HepG2 (cell line): ENCODE results near the gene NARF. TPM values are rescaled to one million over a fixed set of nuclear protein-coding genes. Genes with fewer than 3 reads are reported as not detected.

Source experiments
- ARID2 ChIP-seq: sonication (generic); formaldehyde crosslinking; IDR thresholded peaks from 2 replicates; pipeline ENCODE4 v1.8.1; 2022; ENCODE audit warnings: mild to moderate bottlenecking, missing genetic modification reagents, borderline replicate concordance
- ASH2L ChIP-seq: fragments of 300-600, 200-600 bp; sonication (generic); IDR thresholded peaks from 2 replicates; pipeline ENCODE4 v1.7.0; 2017; ENCODE audit warnings: low read depth, mild to moderate bottlenecking, moderate library complexity, mixed read lengths, low read length; ENCODE audit not compliant: insufficient read length
- CC2D1A ChIP-seq: sonication (generic); formaldehyde crosslinking; IDR thresholded peaks from 2 replicates; pipeline ENCODE4 v1.8.1; 2023; ENCODE audit warnings: mild to moderate bottlenecking, missing genetic modification reagents
- ELF3 ChIP-seq: IDR thresholded peaks from 2 replicates; pipeline ENCODE4 v1.6.1; 2016; ENCODE audit warnings: missing genetic modification reagents, missing compliant biosample characterization
- FOXO1 ChIP-seq: sonication (generic); formaldehyde crosslinking; IDR thresholded peaks from 2 replicates; pipeline ENCODE4 v1.4.0; 2020; ENCODE audit warnings: missing genetic modification reagents
- GTF2F1 ChIP-seq: fragments of 150-350 bp; IDR thresholded peaks from 2 replicates; pipeline ENCODE4 v1.6.1; 2014; ENCODE audit warnings: low read length
- HDAC6 ChIP-seq: fragments of 200-600 bp; sonication (generic); IDR thresholded peaks from 2 replicates; pipeline ENCODE4 v1.7.0; 2017; ENCODE audit warnings: mild to moderate bottlenecking, antibody characterized with exemption, low read length, low read depth
- IRF1 ChIP-seq: sonication (generic); formaldehyde crosslinking; IDR thresholded peaks from 2 replicates; pipeline ENCODE4 v1.4.0; 2020; ENCODE audit warnings: low read depth, mild to moderate bottlenecking, missing genetic modification reagents
- NFIC ChIP-seq: IDR thresholded peaks from 2 replicates; pipeline ENCODE4 v1.6.1; 2012; ENCODE audit warnings: mild to moderate bottlenecking, low read length, inconsistent platforms
- ONECUT2 ChIP-seq: sonication (generic); formaldehyde crosslinking; IDR thresholded peaks from 2 replicates; pipeline ENCODE4 v1.4.0; 2020; ENCODE audit warnings: missing genetic modification reagents
- SNAI1 ChIP-seq: sonication (generic); formaldehyde crosslinking; IDR thresholded peaks from 2 replicates; pipeline ENCODE4 v1.5.0; 2020; ENCODE audit warnings: mild to moderate bottlenecking, missing genetic modification reagents, borderline replicate concordance
- TBP ChIP-seq: sonication (generic); formaldehyde crosslinking; IDR thresholded peaks from 2 replicates; pipeline ENCODE4 v1.5.0; 2020; ENCODE audit warnings: missing genetic modification reagents
- TOE1 ChIP-seq: sonication (generic); formaldehyde crosslinking; IDR thresholded peaks from 2 replicates; pipeline ENCODE4 v1.4.0; 2020; ENCODE audit warnings: mild to moderate bottlenecking, missing genetic modification reagents
- ZBTB34 ChIP-seq: sonication (generic); formaldehyde crosslinking; IDR thresholded peaks from 2 replicates; pipeline ENCODE4 v1.8.0; 2022; ENCODE audit warnings: mild to moderate bottlenecking, missing genetic modification reagents
- ZFY ChIP-seq: sonication (generic); formaldehyde crosslinking; IDR thresholded peaks from 2 replicates; pipeline ENCODE4 v1.4.0; 2020; ENCODE audit warnings: missing genetic modification reagents
- ZNF331 ChIP-seq: sonication (generic); formaldehyde crosslinking; IDR thresholded peaks from 2 replicates; pipeline ENCODE4 v1.4.0; 2020; ENCODE audit warnings: missing genetic modification reagents
- ZNF33A ChIP-seq: sonication (generic); formaldehyde crosslinking; IDR thresholded peaks from 2 replicates; pipeline ENCODE4 v1.5.1; 2020; ENCODE audit warnings: missing genetic modification reagents, mild to moderate bottlenecking, moderate library complexity, borderline replicate concordance
- ZNF484 ChIP-seq: sonication (generic); formaldehyde crosslinking; IDR thresholded peaks from 2 replicates; pipeline ENCODE4 v1.5.1; 2020; ENCODE audit warnings: mild to moderate bottlenecking, low read depth, missing genetic modification reagents, borderline replicate concordance
- ZNF552 ChIP-seq: sonication (generic); formaldehyde crosslinking; IDR thresholded peaks from 2 replicates; pipeline ENCODE4 v1.9.0; 2022; ENCODE audit warnings: missing genetic modification reagents, mild to moderate bottlenecking, borderline replicate concordance
- ZNF569 ChIP-seq: sonication (generic); formaldehyde crosslinking; IDR thresholded peaks from 2 replicates; pipeline ENCODE4 v1.5.0; 2020; ENCODE audit warnings: mild to moderate bottlenecking, missing genetic modification reagents, moderate library complexity, borderline replicate concordance
- ZNF644 ChIP-seq: IDR thresholded peaks from 2 replicates; pipeline ENCODE4 v1.6.1; 2016; ENCODE audit warnings: low read depth
- ZNF737 ChIP-seq: sonication (generic); formaldehyde crosslinking; IDR thresholded peaks from 2 replicates; pipeline ENCODE4 v1.5.0; 2020; ENCODE audit warnings: missing genetic modification reagents, mild to moderate bottlenecking, borderline replicate concordance
- ZNF75D ChIP-seq: sonication (generic); formaldehyde crosslinking; IDR thresholded peaks from 2 replicates; pipeline ENCODE4 v1.8.1; 2023; ENCODE audit warnings: missing genetic modification reagents, mild to moderate bottlenecking, borderline replicate concordance
- ZNF773 ChIP-seq: sonication (generic); formaldehyde crosslinking; IDR thresholded peaks from 2 replicates; pipeline ENCODE4 v1.4.0; 2020; ENCODE audit warnings: missing genetic modification reagents, borderline replicate concordance
- polyA plus RNA-seq, 8 experiments: library from polyadenylated mRNA; depleted of rRNA in 3 of 8; stranded (reverse) in 7 of 8; unstranded in 1 of 8; fragments of >200 nt; fragmentation: Illumina TruSeq in 4 of 8; extraction: Trizol in 4 of 8; gene quantifications; 2 replicates each; pipeline versions ENCODE4 v1.2.1 to v1.2.3, GENCODE V29; 2011 to 2016; ENCODE audit warnings: low read depth in 4 of 8, missing spikeins in 1 of 8, mixed read lengths in 1 of 8; ENCODE audit not compliant: insufficient read depth in 1 of 8
- total RNA-seq, 5 experiments: library from RNA; depleted of rRNA; stranded (reverse); fragments of >200 nt; fragmentation: Illumina TruSeq; extraction: Trizol; gene quantifications; 2 replicates each; pipeline ENCODE4 v1.2.3, GENCODE V29; 2016; ENCODE audit warnings: low read depth in 1 of 5
- TF ChIP-seq, protein P1 (sequence below): sonication (generic); formaldehyde crosslinking; IDR thresholded peaks from 2 replicates; pipeline ENCODE4 v1.4.0; 2020; ENCODE audit warnings: missing genetic modification reagents
- TF ChIP-seq, protein P2 (sequence below), 2 experiments: fragments of 450-650 bp in 1 of 2; sonication (generic) in 1 of 2; formaldehyde crosslinking; IDR thresholded peaks; 2 replicates each; pipeline versions ENCODE4 v1.5.0 to v1.8.0; 2020 to 2022; ENCODE audit warnings: mild to moderate bottlenecking in 1 of 2, missing genetic modification reagents in 1 of 2

Gene NARF
- total and polyA plus RNA-seq, 2 of the 13 experiments (the other 11 are each of a cell fraction or from before 2014, with no cell fraction given): 61.1 to 144 TPM

DNA sequence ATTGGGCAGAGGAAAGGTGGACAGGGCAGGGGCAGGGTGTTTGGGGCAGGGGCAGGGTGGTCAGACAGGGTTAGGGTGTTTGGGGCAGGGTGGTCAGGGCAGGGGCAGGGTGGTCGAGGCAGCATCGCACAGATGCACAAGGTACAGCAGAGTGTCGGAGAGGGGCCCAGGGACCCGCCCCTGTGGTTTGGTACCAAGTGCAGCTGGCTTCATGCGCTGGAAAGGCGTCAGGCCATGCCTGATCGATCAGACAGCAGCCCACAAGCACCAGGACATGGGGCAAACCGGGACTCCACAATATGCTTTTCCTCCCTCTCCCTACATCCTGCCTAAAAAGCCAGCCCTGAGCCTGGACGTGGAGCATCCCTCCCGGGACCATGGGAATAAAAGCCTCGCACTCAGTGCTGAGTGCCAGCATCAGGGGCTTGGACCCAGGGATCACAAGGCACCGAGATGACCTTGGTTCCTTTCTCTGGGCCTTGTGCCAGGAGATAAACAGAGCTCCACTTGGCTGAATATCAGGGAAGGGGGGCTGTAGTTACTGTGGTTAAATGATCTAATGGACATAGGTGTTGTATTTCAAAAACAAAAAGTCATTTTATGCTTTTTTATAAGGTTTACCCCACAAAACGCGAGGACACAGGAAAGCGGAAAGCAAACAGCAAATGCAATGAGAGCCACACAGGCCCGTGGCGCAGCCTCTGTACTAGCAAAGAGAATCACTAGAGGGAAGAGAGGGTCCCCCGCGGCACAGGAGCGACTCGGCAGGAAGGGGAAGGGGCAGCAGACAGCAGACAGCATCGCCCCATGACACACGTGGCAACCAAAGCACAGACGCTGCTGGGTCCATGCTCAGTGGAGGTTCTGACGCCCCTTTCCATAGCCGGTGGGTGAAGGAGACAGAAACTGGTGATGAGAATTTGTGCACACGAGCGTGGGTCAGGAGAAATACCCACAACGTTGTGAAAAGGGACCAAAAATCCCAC lies 45.7 kb upstream of the NARF start (continued):
- TF ChIP-seq FOXO1 (peak; percentile 33; the same call in 1 of the 2 replicates), ZNF331 (CRISPR knock-in tag) (peak; percentile 28; the same call in 1 of the 2 replicates), ZNF737 (no peak), NFIC (peak; percentile 81), ZNF569 (CRISPR knock-in tag) (no peak), IRF1 (no peak), ZBTB34 (CRISPR knock-in tag) (no peak), ZNF484 (CRISPR knock-in tag) (no peak), ASH2L (no peak), ZFY (CRISPR knock-in tag) (no peak), ONECUT2 (CRISPR knock-in tag) (no peak), SNAI1 (CRISPR knock-in tag) (no peak), ZNF75D (CRISPR knock-in tag) (no peak), GTF2F1 (no peak), ZNF33A (CRISPR knock-in tag) (no peak), ZNF773 (no peak), ELF3 (CRISPR knock-in tag) (peak; percentile 34; the same call in 1 of the 2 replicates), TOE1 (CRISPR knock-in tag) (no peak), HDAC6 (no peak), TBP (CRISPR knock-in tag) (no peak), ZNF552 (CRISPR knock-in tag) (no peak), ZNF644 (0 out of 2 replicates have a peak, but pooled peaks have one; percentile 28), ARID2 (CRISPR knock-in tag) (no peak), CC2D1A (CRISPR knock-in tag) (no peak)
- TF ChIP-seq, protein P1, sequence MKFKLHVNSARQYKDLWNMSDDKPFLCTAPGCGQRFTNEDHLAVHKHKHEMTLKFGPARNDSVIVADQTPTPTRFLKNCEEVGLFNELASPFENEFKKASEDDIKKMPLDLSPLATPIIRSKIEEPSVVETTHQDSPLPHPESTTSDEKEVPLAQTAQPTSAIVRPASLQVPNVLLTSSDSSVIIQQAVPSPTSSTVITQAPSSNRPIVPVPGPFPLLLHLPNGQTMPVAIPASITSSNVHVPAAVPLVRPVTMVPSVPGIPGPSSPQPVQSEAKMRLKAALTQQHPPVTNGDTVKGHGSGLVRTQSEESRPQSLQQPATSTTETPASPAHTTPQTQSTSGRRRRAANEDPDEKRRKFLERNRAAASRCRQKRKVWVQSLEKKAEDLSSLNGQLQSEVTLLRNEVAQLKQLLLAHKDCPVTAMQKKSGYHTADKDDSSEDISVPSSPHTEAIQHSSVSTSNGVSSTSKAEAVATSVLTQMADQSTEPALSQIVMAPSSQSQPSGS (CRISPR knock-in tag): no peak
- TF ChIP-seq, protein P2, sequence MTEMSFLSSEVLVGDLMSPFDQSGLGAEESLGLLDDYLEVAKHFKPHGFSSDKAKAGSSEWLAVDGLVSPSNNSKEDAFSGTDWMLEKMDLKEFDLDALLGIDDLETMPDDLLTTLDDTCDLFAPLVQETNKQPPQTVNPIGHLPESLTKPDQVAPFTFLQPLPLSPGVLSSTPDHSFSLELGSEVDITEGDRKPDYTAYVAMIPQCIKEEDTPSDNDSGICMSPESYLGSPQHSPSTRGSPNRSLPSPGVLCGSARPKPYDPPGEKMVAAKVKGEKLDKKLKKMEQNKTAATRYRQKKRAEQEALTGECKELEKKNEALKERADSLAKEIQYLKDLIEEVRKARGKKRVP (CRISPR knock-in tag; IDR thresholded peaks at IDR 0.05): no peak
